COR-L47 (cell line): ENCODE results near the gene ESR2.
A peak's percentile ranks its signal among the peaks of the same experiment; 100 is the strongest.
"Not testable (repeated sequence)": the region's sequence is repeated elsewhere in the genome, so short reads cannot be mapped to it uniquely, and the experiment has no call there.

Experiments used
- DNase-seq: peaks from one replicate; lab custom pipeline; 2025; lab: John Stamatoyannopoulos, UW

The ESR2 gene

DNA sequence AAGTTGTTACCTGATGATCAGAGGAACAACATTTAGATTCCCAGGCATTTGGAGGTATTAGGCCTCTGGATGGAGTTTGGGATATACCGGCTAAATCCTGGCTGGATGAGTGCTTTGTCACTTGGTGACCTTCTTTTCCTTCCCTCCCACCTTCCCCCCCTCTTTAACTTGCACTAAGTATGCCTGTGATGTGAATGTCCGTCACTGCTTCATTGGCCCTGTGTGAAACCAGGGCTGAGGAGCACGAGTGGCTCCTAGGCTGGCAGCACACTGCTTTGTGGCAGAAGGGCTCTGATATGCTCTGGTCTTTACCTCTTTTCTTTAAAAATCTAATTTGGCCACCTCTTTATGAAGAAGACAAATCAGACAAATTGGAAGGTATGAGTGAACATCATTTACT lies 95.7 kb downstream of the ESR2 start:
- no peak for DNase-seq

DNA sequence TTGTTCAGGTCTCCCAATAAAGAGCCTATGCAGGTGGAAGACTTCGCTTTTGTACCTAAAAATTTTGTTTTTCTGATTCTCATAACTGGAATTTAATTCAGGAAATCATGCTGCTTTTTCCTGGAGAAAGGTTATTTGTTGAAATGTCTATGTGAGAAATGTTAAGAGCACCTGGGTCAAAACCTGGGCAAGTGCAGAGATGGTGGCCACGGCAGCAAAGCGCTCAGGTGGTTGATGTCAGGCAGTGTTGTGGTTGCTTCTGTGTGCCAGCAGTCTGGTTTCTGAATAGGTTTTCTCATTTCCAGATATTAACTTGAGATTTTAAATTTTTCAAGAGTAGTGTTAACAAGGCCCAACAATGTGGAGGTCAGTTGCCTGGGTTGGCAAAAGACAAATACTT lies 96.2 kb downstream of the ESR2 start:
- no peak for DNase-seq

DNA sequence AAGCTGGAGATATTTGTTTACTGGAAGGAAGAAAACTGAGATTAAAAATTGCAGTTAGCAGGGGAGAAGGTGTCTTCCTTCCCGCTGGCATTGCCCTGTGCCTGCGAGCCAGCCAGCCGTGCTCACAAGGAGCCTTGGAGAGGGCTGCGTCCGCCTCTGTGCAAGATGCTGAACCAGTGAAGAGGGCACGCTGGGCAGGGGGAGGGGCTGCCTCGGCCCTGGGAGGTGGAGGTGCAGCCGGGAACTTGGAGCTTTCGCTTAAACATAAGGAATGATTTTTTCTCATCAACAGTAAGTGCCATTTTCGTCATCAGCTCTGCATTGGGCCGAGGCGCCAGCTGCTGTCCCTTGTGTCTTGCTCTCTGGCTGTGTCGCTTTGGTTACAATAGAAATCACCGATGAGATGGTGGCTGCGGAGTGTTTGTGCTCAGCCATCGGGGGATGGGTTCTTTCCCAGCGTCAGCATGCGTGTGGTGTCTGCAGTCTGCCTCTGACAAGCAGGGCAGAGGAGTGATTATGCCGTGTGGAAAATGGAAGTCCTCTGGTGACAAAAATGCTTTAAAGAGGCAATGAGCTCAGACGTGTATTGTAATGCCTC lies 97.3 kb downstream of the ESR2 start:
- DNase-seq: peak; percentile 80

DNA sequence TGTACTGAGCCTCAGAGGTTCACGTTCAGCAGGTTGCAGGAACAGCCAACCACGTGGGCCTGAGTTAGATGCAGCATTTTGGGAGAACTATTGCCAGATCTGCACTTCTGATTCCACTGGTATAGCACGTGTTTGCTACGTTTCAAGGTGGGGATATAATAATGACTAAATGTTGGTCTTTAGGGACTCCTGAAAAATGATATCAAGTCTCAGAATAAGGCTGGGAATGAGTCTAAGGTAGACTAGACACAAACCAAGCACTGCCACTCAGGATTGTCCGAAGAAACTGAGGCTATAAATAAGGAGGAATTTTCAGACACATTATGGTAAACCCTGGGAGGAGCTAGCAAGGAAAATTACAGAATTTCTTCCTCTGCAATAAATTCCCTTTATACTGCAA lies 98.1 kb downstream of the ESR2 start:
- DNase-seq: no peak

DNA sequence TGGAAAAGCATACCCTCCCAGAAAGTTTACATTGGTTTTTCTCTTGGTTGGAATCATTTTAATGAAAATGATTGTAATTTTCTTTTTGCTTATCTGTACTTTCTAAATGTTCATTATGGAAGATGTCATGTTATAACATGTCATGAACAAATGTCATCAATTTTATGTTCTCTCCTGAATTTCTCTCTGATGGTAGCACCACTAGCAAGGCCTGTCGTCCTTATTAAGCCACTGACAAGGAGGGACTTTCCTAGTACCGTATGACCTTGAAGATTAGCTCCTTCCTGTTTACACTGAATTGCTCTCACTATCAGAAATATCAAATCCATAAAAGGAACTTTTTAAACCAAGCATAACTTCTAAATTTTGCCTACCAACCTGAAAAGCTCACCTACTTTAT lies 99.0 kb downstream of the ESR2 start:
- no peak for DNase-seq

DNA sequence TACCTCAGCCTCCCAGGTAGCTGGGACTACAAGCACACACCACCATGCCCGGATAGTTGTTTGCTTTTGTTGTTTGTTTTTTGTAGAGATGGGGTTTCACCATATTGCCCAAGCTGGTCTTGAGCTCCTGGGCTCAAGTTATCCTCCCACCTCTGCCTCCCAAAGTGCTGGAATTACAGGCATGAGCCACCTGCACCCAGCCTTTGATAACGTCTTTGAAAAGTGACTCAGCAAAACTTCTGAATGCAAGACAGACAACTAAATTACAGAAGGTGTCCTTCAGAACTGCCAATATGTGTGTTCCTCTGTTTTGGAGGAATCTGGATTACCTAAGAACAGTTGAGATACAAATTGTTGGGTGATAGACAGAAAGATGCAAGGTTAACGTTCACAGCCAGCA lies 99.8 kb downstream of the ESR2 start:
- DNase-seq: no peak

DNA sequence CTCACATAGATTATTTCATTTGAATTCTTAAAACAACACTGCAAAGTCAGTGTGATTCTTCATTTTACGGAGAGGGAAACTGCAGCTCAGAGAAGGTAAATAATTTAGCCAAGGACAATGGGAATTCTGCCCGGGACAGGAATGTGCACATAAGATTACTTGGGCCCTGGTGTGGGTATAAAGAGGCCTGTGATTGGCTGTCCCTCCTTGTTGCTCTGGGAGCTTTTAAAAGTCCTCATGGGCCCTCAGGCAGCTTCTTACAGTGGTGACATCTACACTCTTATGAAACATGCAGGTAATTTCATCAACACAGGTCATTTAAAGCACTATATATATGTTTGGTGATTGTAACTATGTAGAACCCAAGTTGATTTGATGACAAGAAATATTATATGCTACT lies 100.3 kb downstream of the ESR2 start:
- DNase-seq: no peak

DNA sequence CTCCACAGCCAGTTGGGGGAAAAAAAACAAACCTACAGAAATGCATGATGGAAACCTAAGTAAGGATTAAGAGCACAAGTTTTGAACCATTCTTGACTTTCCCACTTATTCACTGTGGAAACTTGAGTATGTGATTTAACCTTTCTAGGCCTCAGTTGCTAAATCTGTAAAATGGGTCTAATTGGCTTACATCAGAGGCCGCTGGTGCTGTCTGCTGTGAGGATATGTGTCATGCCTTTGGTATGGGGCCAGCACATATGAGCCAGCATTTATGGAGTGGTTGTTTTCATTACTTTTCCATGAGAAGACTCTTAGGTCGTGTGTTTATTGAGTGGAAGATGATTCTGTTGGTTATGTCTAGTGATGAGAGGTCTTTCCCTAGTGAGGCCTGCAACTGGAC lies 102.4 kb downstream of the ESR2 start:
- DNase-seq: no peak

DNA sequence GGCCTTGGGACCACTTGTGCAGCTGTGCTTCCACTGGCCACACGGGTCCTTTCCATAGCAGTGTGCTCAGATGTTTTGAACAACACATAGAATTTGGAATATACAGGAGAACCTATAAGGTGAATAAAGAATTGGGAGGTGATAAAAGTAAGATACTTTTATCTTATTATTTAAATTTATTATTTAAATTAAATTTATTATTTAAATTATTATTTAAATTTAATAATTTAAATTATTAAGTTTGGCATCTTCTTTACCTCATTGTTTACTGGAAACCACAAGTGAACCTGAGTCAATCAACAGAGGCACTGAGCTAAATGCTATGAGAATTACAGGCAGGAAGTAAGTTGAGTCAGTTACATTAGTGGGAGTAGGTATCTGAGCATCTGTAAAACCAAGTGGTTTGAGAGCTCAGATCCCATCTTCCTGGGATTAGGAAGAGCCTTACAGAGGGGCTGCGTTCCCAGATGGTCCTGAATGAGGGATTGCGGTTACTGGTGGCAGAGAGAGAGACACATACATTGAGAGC lies 103.1 kb downstream of the ESR2 start:
- no peak for DNase-seq

DNA sequence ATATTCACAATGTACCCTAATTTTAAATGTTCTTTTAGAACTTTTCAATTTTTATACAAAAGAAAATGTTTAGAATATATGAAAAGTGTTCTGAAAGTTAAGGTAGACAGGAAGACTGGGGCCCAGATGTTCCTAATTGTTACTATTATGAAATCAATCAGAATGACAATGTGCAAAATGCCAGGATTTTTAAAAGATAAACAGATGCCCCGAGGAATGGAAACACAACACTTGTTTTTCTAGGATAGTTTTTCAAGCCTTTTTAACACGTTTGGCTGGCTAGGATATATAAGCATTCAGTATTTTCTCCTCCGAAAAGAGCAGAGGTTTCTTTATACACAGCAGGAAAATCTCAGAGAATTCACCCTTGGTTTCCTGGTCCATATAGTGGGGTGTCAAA lies 106.8 kb downstream of the ESR2 start:
- DNase-seq: no peak

DNA sequence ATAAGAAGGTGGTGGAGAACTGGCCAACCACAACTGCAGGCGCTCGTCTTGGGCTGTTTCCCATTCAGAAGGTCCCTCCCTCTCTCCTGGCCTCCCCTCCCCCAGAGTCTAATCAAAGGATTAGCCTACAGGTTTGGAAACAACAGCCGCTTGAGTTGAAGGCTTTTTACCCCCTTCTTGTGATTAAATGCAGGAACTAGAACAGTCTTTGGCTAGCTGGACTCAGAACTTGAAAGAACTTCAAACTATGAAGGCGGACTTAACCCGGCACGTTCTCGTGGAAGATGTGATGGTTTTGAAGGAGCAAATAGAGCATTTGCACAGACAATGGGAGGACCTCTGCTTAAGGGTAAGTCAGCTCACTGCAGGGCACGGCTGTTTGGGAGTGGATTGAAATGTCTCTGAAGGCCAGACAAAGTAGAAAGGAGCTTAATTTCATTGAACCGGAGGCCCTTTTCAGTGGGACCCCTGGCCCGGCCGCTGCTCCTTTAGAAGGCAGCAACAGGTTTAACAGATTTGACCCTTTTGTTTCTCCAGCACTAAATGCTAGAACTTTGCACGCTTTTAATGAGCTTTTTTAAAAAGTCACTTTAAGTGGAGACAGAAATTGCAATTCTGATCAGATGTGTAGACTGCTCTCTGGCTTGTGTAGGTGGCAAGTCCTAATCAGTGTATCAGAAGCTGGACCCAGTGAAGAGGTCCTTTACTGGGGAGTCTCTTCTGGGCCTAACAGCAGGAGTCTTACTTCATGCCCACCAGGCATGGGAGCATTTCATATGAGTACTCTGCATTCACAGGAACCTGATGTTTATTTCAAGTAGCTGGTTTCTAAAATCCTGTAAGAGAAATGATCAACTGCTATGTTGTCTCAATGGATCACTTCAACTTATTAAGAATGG lies 107.7 kb downstream of the ESR2 start:
- no peak for DNase-seq

DNA sequence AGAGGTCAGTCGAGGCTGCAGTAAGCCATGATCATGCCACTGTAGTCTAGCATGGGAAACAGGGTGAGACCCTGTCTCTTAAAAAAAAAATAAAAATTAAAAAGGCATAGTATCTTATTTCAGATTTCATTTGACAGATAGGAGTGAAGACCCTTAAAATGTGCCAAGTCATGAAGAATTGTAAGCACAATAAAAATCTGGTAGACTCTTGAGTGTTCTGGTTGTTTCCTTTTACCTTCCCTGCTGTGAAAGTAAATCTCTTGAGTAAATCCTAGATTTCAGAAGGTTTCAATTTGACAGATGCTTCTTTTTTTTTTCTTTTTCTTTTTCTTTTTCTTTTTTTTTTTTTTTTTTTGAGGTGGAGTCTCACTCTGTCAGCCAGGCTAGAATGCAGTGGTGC lies 109.0 kb downstream of the ESR2 start:
- no peak for DNase-seq

DNA sequence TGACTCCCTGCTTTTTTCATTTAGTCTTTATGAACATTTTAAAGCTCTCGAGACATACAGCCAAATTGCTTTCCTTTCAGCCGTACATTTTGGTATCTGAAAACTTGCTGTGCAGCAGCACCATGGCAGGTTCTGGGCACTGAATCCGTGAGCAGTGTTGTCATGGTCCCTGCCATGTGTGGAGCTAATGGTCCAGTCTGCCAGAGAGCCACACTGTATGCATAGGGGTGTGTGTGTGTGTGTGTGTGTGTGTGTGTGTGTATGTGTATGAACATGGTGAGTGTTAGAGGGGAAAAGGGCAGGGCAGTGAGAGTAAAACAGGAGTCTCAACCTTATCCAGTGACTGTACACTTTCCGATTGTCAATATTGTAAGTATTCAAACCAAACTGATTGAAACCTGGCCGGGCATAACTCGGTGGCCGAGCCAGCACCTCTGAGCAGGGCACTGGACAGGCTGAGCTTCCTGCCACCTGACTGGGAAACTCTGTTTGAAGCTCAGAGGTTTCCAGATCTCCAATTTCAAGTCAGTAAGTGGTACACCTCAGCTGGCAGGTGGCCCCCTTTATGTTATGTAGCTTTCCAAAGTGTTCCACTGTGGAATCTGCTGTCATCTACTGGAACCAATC lies 110.0 kb downstream of the ESR2 start:
- no peak for DNase-seq

DNA sequence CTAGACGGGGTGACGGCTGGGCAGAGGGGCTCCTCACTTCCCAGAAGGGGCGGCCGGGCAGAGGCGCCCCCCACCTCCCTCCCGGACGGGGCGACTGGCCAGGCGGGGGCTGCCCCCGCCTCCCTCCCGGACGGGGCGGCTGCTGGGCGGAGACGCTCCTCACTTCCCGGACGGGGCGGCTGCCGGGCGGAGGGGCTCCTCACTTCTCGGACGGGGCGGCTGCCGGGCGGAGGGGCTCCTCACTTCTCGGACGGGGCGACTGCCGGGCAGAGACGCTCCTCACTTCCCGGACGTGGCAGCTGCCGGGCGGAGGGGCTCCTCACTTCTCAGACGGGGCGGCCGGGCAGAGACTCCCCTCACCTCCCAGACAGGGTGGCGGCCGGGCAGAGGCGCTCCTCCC lies 111.3 kb downstream of the ESR2 start:
- DNase-seq: not testable (repeated sequence)

DNA sequence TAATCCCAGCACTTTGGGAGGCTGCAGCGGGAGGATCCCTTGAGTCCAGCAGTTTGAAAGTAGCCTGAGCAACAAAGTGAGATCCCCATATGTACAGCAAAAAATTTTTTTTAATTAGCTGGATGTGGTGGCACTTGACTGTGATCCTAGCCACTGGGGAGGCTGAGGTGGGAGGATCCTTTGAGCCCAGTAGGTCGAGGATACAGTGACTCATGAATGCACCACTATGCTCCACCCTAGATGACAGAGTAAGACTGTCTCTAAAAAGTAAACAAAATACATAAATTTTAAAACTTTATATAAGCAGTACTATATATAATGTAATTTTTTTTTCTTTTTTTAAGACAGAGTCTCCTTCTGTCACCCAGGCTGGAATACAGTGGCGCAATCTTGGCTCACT lies 115.4 kb downstream of the ESR2 start:
- DNase-seq: no peak

DNA sequence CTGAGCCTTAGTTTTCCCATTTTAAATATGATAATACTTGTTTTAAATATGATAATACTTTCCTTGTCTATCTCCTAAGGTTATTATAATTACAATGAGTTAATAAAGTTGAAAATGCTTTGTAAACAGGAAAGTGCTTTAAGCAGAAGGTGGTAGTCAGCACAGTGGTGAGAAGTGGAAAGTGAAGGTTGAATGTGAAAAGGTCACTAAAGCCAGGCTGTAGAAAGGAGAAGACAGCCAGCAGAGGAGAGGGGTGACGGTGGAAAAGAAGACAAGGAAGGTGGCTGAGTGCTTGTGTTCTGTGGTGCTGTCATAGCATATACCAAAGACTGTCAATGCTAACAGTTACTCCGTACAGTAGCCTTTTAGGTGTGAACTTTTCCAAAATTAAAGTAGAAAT lies 117.8 kb downstream of the ESR2 start:
- no peak for DNase-seq

DNA sequence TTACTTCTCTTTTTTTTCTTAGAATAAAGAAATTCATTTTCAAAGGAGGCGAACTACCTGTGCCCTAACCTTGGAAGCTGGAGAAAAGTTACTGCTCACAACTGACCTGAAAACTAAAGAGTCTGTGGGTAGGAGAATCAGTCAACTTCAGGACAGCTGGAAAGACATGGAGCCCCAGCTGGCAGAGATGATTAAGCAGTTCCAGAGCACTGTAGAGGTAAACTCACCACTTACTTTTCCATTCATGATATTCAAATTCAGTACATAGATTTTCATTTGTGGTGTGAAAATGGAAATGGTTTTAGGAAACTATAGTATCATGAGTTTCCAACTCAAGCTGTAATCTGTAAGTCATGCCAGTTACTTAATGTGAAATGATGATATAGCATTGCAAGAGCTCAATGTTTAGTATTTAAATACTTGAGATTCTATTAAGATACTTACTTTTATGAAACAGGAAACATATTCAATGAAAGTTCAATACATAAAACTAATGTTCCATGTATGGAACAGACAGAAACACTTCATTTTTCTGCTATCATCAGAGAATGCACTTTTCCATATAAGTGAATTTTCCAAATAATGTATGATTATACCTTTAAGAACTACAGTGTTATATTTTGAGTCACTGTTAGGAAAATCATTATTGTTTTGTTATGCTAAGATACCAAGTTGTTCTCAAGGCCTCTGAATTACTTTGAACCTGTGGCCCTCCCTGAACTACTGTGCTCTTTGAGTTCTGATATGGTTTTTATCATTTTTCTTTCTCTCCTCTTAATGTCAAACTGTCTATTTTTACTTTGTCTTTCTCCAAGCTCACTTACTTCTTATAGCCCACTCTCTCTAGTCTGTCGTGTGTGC lies 119.0 kb downstream of the ESR2 start:
- no peak for DNase-seq

DNA sequence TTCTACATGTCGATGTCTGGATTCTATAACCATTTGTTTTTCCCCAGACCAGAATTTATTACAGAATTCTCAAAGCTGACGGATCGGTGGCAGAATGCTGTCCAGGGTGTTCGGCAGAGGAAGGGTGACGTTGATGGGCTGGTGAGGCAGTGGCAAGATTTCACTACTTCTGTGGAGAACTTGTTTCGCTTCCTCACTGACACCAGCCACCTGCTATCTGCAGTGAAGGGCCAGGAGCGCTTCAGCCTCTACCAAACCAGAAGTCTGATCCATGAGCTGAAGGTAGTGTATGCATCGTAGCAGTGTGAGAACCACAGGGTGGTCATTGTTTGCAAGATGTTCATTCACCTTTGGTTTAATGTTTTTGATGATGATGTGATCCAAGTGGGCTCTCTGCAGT lies 124.0 kb downstream of the ESR2 start:
- DNase-seq: no peak

DNA sequence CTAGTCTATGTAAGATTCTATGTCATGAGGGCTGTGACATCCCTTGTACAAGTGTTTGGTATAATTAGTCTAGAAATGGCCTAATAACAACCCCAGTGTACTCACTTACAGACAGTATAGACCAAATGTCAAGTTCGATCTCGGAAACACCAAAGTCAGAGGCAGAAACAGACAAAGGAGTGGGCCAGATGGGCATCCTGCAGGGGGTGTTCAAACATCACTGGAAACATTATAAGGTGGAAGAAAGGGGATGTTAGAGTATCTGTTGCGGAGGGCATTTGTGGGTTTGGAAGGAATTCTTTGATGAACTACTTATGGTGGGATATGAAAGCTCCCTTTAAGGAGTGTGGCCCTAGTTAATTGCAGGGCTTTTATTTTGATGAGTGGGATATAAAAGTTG lies 134.6 kb downstream of the ESR2 start:
- no peak for DNase-seq

DNA sequence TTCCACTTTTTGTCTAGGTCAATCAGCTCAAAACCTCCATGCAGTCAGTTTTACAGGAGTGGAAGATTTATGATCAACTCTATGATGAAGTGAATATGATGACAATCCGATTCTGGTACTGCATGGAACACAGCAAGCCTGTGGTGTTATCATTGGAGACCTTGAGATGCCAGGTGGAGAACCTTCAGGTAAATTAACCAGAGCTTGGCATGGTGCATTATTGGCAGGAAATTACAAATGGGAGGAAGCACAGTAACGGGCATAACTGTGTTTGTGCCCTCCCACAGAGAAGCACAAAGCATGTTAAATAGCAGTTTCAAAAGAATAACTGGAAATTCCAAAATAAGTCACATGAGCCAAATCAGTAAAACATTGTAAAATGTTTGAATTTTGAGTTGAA lies 135.6 kb downstream of the ESR2 start:
- DNase-seq: peak; percentile 27

DNA sequence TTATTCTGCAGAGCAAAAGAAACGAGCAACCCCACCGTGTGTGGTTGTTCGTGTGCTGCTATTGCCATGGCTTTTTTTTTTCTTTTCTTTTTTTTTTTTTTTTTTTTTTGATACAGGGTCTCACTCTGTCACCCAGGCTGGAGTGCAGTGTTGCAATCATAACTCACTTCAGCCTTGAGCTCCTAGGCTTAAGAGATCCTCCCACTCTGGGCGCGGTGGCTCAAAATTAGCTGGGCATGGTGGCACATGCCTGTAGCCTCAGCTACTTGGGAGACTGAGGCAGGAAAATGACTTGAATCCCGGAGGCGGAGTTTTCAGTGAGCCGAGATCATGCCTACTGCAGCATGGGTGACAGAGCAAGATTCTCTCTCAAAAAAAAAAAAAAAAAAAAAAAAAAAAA lies 144.2 kb downstream of the ESR2 start:
- no peak for DNase-seq

DNA sequence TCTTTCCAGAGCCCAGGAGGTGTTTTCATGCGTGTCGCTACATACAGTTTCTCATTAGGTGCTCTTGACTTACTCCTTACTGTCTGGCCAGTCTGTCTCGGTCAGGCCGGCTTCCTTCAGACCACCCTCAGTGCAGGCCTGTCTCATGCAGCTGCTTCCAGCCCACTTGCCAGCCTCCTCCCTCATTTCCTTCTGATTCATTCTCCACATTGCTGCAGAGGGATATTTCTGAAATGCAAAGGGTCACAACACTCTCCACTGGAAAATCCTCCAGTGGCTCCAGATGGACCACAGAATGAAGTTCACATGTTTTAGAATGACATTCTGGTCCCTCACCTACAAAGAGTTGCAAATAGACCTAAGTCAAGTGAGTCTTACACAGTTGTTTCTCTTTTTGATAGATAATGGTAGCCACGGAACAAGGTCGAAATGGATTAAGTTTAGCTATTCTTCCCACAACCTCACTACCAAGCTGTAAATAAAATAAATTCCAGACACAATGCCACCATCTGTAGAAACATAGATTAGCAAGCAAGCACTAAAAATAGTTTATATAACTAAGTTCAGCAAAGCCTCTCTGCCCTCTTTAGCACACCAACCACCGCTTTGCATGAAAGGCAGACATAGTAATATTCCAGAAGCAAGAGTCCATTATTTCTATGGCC lies 146.9 kb downstream of the ESR2 start:
- DNase-seq: no peak
